Measurements from ENCODE around the gene C2orf69.

GRCh38 chr2:199869227-199869541 is 41.9 kb upstream of the C2orf69 start:
- TF ChIP-seq CTCF (IDR thresholded peaks at IDR 0.05; ENCODE audit: poor library complexity) (no peak), EZH2phosphoT487 (IDR thresholded peaks at IDR 0.05; ENCODE audit: low read depth, severe bottlenecking, unreplicated experiment) (no peak), EZH2 (IDR thresholded peaks at IDR 0.05; ENCODE audit: borderline replicate concordance) (no peak)
